GM19463 (cell line): ENCODE results near the gene CD2BP2.
"Not testable (repeated sequence)": the region's sequence is repeated elsewhere in the genome, so short reads cannot be mapped to it uniquely, and the experiment has no call there.

ENCODE experiments used
- ATAC-seq: cut with Tn5 transposase; IDR thresholded peaks from one replicate; pipeline ENCODE4 v1.9.1; 2021; ENCODE audit warnings: mild to moderate bottlenecking, moderate library complexity; ENCODE audit not compliant: unreplicated experiment

Gene CD2BP2

GRCh38 chr16:30355144-30355953, at the start of gene CD2BP2:
TSS of gene CD2BP2 (minus strand) at chr16:30355308. CDS start at chr16:30354681, 627 bp downstream.
- ATAC-seq: peak; percentile 77

DNA sequence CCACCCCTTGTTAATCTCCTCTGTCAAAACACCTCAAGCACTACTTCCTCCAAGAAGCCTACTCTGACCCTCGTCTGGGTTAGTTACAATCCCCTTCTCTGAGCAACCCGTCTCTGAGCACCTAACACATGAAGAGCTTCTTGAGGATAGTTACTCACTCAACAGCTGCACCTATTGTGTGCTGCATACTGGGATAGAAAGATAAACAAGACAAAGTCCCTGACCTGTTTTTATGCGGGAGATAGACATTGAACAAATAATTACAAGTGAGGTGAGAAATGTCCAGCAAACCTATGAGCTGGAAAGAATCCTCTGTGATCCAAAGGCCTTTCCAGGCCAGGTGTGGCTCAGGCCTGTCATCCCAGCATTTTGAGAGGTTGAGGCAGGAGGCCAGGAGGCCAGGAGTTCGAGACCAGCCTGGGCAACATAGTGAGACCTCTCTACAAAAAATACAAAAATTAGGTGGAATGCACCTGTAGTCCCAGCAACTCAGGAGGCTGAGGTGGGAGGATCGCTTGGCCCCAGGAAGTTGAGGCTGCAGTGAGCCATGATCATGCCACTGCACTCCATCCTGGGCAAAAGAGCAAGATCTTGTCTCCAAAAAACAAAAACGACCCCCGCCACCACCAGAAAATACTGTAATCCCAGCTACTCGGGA, 46.8 kb upstream of the CD2BP2 start:
- ATAC-seq: no peak

DNA sequence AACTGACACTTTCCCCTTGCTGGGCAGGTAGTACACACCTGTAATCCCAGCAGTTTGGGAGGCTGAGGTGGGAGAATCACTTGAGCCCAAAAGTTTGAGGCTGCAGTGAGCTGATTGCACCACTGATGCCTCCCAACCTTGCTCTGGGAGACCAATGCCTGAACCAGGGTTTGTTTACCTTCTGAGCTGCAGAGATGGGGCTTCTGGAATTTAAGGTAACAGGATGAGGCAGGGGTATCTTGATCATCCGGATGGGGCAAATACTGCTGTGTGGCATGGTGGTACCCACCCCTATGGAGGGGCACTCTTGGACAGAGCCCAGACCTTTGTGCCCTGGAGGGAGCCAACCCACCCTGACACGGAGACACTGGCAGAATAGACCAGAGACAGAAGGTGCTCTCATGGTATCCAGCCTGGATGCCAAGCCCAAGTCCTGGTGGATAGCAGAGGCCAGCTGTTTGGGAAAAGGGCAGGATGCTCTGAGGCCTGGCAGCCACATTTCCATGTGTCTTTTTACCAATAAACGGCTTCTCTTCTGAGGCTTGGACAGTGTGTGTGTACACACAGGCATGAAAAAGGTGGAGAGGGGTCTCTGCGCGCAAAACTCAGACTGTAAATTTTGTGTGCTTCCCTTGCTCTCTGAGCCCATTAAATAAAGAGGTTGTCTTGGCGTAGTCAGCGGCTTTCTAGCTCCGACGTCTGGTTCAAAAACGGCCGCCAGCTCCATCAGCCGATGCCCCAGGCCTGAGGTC, 44.5 kb upstream of the CD2BP2 start:
- no peak for ATAC-seq

- no peak for ATAC-seq
Observed at GRCh38 chr16:30398661-30399434, 43.7 kb upstream of the CD2BP2 start.

DNA sequence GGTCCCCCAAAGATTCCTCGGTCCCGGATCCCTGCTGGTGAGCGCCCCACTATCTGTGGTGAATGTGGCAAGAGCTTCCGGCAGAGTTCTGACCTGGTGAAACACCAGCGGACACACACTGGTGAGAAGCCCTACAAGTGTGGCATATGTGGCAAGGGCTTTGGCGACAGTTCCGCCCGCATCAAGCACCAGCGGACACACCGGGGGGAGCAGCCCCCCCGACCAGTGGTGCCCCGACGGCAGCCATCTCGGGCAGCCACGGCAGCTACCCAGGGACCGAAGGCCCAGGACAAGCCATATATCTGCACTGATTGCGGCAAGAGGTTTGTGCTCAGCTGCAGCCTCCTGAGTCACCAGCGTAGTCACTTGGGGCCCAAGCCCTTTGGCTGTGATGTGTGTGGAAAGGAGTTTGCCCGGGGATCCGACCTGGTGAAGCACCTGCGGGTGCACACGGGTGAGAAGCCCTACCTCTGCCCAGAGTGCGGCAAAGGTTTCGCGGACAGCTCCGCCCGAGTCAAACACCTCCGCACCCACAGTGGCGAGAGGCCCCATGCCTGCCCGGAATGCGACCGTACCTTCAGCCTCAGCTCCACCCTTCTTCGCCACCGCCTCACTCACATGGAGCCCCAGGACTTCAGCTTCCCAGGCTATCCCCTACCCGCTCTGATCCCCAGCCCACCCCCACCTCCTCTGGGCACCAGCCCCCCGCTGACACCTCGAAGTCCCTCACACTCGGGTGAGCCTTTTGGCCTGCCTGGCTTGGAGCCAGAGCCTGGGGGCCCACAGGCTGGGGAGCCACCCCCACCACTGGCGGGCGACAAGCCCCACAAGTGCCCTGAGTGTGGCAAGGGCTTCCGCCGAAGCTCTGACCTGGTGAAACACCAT, 42.9 kb upstream of the CD2BP2 start:
- ATAC-seq: no peak

- no peak for ATAC-seq
Observed at GRCh38 chr16:30397056-30397455, 41.9 kb upstream of the CD2BP2 start.

- ATAC-seq: not testable (repeated sequence)
Observed at GRCh38 chr16:30396627-30397026, 41.5 kb upstream of the CD2BP2 start.

DNA sequence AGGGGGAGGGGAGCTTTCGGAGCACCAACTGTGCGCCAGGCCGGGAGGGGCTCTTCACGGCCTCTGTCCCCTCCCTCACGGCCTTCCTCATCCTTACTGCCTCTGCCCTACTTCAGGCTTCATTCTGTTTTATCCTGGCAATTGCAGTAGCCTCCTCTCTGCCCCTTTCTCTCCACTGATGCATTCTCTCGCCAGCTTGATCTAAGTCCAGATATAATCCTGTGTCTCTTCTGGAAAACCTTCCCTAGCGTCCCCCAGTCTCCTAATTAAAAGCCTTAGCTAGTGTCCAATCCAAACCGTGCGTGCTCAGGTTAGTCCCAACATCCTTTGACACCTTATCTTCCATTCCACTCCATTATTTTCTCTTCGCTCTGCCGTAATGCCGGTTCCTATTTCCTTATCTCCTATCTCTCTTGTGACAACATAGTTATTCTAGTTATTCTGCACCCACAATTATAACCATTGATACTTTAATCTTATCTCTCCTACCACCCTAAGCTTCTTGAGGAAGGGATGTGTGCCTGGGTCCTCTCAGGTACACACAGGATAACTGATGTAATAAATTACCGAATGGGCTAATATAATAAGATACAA, 41.0 kb upstream of the CD2BP2 start:
- ATAC-seq: no peak

GRCh38 chr16:30395155-30395991, 40.3 kb upstream of the CD2BP2 start, which contains the start of gene ZNF48:
TSS of gene ZNF48 (plus strand) at chr16:30395420. CDS start at chr16:30395795, 375 bp downstream.
- ATAC-seq: peak; percentile 75

GRCh38 chr16:30394592-30395154, 39.6 kb upstream of the CD2BP2 start:
- ATAC-seq: no peak

DNA sequence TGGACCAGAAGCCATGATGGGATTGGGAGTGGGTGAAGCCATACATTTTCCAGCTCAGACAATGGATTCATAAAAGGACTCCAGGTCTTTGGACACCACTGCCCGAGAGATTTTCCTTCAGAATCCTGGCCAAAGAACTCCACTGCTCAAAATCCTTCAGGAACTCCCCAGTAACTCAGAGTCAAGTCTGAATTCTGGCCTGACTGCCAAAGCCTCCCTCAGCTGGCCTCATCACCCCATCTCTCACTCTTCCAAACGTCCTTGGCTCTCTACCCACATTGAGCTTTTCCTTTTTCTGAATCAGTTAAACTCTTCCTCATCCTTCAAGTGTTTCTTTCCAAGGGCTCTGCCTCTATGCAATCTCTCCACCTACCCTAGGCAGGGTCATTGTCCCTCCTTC, 28.4 kb upstream of the CD2BP2 start:
- ATAC-seq: no peak

DNA sequence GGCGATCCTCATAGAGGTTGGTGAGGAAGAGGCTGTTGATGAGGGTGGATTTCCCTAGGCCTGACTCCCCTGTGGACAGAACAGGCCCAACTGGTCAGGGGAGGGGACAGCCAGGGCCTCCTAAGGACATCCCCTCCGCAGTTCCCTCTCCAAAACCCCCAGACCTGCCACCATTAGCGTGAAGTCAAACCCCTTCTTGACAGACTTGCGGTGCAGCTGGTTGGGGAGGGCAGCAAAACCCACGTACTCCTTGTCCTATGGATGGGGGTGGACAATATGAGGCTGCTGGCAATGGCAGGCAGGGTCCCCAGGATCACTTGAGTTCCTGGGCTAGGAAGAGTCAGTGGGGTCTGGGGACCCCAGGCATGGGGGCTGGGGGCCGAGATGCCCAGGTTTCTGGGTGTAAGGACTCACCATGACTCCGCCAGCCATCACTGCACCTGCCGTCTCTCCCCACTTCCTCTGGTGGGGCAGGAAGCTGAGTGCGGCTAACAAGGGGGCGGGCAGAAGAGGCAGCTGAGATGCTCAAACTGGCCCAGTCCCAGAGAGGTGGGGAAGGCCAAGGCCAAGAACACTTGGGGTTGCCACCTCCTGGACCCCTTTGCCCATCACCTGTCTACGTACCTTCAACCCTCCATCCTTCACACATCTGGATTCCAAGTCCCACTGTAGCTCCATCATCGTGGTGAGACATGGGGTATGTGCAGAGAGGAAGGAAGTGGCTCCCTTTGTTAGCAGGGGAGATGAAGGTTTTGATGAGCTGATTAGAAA, 27.2 kb upstream of the CD2BP2 start, which contains the start of gene SEPTIN1:
SEPTIN1 (minus strand) TSS at position 451 of the 771 bp plus-strand sequence; CDS start at position 432, 19 bp downstream.
- no peak for ATAC-seq

GRCh38 chr16:30381291-30382041, 26.4 kb upstream of the CD2BP2 start:
- no peak for ATAC-seq

DNA sequence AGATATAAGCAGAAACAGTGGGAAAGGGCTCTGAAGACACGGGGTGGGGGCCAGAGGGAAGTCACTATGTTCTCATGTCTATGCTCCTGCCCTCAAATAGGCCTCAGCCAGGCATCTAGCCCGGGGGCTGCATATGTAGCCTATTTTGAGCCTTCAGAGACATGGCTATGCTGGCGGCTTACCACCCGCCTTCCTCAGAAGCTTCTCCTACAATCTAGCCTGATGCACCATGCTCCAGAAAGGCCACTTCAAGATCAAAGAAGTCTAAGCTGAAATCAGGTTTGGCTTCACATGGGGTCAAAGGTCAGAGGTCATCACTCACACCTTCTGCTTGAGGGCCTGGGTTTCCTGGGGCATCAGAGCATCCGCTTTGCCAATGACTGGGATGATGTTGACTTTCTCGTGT, 25.7 kb upstream of the CD2BP2 start:
- ATAC-seq: no peak

DNA sequence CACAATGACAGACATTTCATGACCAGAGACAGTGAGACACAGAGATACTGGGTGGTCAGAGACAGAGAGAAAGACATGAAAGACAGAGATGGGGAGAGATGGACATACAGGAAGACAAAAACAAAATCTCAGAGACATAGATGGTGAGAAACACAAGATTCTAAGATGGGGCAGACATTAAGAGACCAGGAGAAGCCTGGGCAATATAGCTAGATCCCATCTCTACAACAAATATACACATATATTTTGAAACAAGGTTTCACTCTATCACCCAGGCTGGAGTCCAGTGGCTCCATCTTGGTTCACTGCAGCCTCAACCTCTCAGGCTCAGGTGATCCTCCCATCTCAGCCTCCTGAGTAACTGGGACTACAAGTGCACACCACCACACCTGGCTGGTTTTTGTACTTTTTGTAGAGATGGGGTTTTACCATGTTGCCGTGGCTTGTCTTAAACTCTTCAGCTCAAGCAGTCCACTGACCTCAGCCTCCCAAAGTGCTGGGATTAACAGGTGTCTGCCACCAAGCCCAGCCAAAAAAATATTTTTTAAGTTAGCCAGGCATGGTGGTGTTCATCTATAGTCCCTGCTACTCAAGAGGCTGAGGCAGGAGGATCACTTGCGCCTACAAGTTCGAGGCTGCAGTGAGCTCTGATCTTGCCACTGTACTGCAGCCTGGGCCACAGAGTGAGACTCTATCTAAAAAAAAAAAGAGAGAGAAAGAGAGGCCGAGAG, 25.1 kb upstream of the CD2BP2 start:
- no peak for ATAC-seq
